ENCODE results near the gene TMEM221. TPM values are rescaled to one million over a fixed set of nuclear protein-coding genes. Genes with fewer than 3 reads are reported as not detected.

TMEM221 gene
- total RNA-seq, 1 experiment from 2014 or later = 0.39 TPM

GRCh38 chr19:17431417-17431816 is 17.1 kb downstream of the TMEM221 start:
- in situ Hi-C loops (cut with HindIII; ENCODE audit: low pct_unique_long_range_greater_than_20kb, low sequenced_read_pairs) = no loop called here
- no TSS peak for BruUV-seq (replicated peaks)
- no peaks in the 10 kb centered on the region for H3K9me3 ChIP-seq (ENCODE audit: control insufficient read depth, insufficient read depth, low read depth, low read length)
- DNase-seq (ENCODE audit: low read depth, low spot score) = no peak
- TF ChIP-seq CTCF (IDR thresholded peaks at IDR 0.05) (no peak), REST (IDR thresholded peaks at IDR 0.05; ENCODE audit: insufficient read depth in 1 of 2, low read depth in 2 of 2, low read length in 1 of 2) (no peak), POLR2AphosphoS5 (IDR thresholded peaks at IDR 0.05; ENCODE audit: low read depth, low read length) (no peak), TCF7L2 (IDR thresholded peaks at IDR 0.05; ENCODE audit: low read depth, low read length) (no peak), SIN3A (IDR thresholded peaks at IDR 0.05; ENCODE audit: borderline replicate concordance, insufficient read depth, low read depth, low read length) (no peak)
- intact Hi-C loops (cut with micrococcal nuclease; ENCODE audit: unreplicated experiment) = no loop called here
- no peak overlapping the region for H3K4me3 ChIP-seq (ENCODE audit: low read depth in 2 of 2, low read length in 2 of 2)
- ChIA-PET POLR2A (interaction anchor here (0.7 kb wide), 1 partner anchor 122 kb away, joined by 4 read pairs; no protein-coding TSS in a partner anchor), CTCF (interaction anchor here (0.6 kb wide), 1 partner anchor 15 kb away, joined by 4 read pairs; no protein-coding TSS in a partner anchor)
- H3K27me3 ChIP-seq (ENCODE audit: control insufficient read depth, insufficient read depth, low read length) = no peaks in the 10 kb centered on the region
- H3K36me3 ChIP-seq (ENCODE audit: control insufficient read depth, insufficient read depth, low read length) = no peaks in the 10 kb centered on the region
- no peaks in the 10 kb centered on the region for H3K4me1 ChIP-seq (ENCODE audit: control insufficient read depth, insufficient read depth, low read length)
- no peak for ATAC-seq
- H3K27ac ChIP-seq (ENCODE audit: low read length) = no peak overlapping the region

DNA sequence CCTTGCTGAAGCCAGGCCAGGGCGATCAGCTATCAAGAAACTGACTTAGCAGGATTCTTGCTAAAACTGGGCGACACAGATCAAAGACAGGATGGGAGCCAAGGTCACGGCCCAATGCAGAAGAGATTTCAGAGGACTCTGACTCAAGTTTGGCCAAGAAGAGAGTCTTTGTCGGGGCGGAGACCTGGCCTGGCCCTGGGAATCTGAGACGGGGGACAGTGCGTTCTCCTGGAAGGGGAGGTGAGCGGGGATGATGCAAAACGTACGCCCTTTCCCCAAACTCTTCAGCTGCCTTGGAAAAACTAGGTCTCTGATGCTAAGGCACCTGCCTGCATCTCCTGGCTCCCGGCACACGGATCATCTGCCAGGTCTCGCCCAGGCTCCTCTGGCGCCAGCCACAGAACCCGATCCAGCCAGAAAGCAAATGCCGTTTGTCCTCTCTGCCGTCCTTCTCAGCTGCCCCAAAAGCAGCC is 18.8 kb downstream of the TMEM221 start:
- in situ Hi-C loops (cut with HindIII; ENCODE audit: low pct_unique_long_range_greater_than_20kb, low sequenced_read_pairs) = no loop called here
- H3K9me3 ChIP-seq (ENCODE audit: control insufficient read depth, insufficient read depth, low read depth, low read length) = no peaks in the 10 kb centered on the region
- POLR2A ChIA-PET = no interaction called here
- intact Hi-C loops (cut with micrococcal nuclease; ENCODE audit: unreplicated experiment) = no loop called here
- no peak for DNase-seq (ENCODE audit: low read depth, low spot score)
- H3K36me3 ChIP-seq (ENCODE audit: control insufficient read depth, insufficient read depth, low read length) = no peaks in the 10 kb centered on the region
- no peaks in the 10 kb centered on the region for H3K4me1 ChIP-seq (ENCODE audit: control insufficient read depth, insufficient read depth, low read length)
- no peaks in the 10 kb centered on the region for H3K27me3 ChIP-seq (ENCODE audit: control insufficient read depth, insufficient read depth, low read length)
- TF ChIP-seq TCF7L2 (IDR thresholded peaks at IDR 0.05; ENCODE audit: low read depth, low read length) (no peak), CTCF (IDR thresholded peaks at IDR 0.05) (no peak)
- CTCF ChIA-PET = interaction anchor here (0.6 to 1.2 kb wide), 3 partner anchors 12 to 145 kb away, joined by 3 read pairs; no protein-coding TSS in a partner anchor
- ATAC-seq = no peak
- no TSS peak for BruUV-seq (replicated peaks)
- H3K4me3 ChIP-seq (ENCODE audit: low read depth in 2 of 2, low read length in 2 of 2) = no peak overlapping the region
- no peak overlapping the region for H3K27ac ChIP-seq (ENCODE audit: low read length)
